ENCODE measurements around the gene PCDHGA5. TPM values are rescaled to one million over a fixed set of nuclear protein-coding genes. Genes with fewer than 3 reads are reported as not detected.

The PCDHGA5 gene
- polyA plus RNA-seq (2012; ENCODE audit: insufficient read length, low read depth), result 0.41 TPM

GRCh38 chr5:141363952-141364660 is at the start of gene PCDHGA5:
Gene PCDHGA5, plus strand, starts transcription at chr5:141364162. Its CDS starts 169 bp downstream, at chr5:141364331.
- TF ChIP-seq SIN3A (IDR thresholded peaks at IDR 0.05; ENCODE audit: borderline replicate concordance, insufficient read depth, low read length), result no peak
- no peak for TF ChIP-seq POLR2AphosphoS5 (IDR thresholded peaks at IDR 0.05; ENCODE audit: low read depth, low read length)
- TF ChIP-seq, protein P1, sequence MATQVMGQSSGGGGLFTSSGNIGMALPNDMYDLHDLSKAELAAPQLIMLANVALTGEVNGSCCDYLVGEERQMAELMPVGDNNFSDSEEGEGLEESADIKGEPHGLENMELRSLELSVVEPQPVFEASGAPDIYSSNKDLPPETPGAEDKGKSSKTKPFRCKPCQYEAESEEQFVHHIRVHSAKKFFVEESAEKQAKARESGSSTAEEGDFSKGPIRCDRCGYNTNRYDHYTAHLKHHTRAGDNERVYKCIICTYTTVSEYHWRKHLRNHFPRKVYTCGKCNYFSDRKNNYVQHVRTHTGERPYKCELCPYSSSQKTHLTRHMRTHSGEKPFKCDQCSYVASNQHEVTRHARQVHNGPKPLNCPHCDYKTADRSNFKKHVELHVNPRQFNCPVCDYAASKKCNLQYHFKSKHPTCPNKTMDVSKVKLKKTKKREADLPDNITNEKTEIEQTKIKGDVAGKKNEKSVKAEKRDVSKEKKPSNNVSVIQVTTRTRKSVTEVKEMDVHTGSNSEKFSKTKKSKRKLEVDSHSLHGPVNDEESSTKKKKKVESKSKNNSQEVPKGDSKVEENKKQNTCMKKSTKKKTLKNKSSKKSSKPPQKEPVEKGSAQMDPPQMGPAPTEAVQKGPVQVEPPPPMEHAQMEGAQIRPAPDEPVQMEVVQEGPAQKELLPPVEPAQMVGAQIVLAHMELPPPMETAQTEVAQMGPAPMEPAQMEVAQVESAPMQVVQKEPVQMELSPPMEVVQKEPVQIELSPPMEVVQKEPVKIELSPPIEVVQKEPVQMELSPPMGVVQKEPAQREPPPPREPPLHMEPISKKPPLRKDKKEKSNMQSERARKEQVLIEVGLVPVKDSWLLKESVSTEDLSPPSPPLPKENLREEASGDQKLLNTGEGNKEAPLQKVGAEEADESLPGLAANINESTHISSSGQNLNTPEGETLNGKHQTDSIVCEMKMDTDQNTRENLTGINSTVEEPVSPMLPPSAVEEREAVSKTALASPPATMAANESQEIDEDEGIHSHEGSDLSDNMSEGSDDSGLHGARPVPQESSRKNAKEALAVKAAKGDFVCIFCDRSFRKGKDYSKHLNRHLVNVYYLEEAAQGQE (IDR thresholded peaks at IDR 0.05; ENCODE audit: insufficient read depth in 1 of 2, low read depth in 2 of 2, low read length in 2 of 2), result no peak
- TF ChIP-seq FOXP2 (optimal IDR thresholded peaks at IDR 0.05; ENCODE audit: borderline replicate concordance, extremely low read depth, extremely low read length, insufficient read depth), result no peak
- no peak for TF ChIP-seq TAF1 (IDR thresholded peaks at IDR 0.05; ENCODE audit: borderline replicate concordance, insufficient read depth, low read length)

DNA sequence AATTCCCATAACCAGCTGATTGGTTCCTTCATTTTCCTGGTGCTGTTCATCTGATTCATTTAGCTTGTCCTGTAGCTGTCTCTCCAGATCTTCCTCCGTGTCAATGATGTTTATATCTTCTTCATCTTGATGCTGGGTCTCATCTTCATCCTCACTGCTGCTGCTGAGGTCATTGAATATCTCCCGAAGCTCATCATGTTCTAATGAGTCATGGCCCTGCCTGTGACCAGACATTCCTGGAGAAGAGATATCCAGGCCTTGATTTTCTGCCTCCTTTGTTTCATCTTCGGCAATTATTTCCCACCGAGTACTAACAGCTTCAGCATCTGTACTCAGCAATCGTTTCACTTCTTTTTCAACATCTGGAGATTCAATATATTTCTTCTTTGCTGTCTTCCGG is 44.8 kb upstream of the PCDHGA5 start:
- TF ChIP-seq TAF1 (IDR thresholded peaks at IDR 0.05; ENCODE audit: borderline replicate concordance, insufficient read depth, low read length) (no peak), FOXP2 (optimal IDR thresholded peaks at IDR 0.05; ENCODE audit: borderline replicate concordance, extremely low read depth, extremely low read length, insufficient read depth) (no peak), SIN3A (IDR thresholded peaks at IDR 0.05; ENCODE audit: borderline replicate concordance, insufficient read depth, low read length) (no peak), POLR2AphosphoS5 (IDR thresholded peaks at IDR 0.05; ENCODE audit: low read depth, low read length) (no peak)
- TF ChIP-seq, protein P1 (IDR thresholded peaks at IDR 0.05; ENCODE audit: insufficient read depth in 1 of 2, low read depth in 2 of 2, low read length in 2 of 2), result no peak

DNA sequence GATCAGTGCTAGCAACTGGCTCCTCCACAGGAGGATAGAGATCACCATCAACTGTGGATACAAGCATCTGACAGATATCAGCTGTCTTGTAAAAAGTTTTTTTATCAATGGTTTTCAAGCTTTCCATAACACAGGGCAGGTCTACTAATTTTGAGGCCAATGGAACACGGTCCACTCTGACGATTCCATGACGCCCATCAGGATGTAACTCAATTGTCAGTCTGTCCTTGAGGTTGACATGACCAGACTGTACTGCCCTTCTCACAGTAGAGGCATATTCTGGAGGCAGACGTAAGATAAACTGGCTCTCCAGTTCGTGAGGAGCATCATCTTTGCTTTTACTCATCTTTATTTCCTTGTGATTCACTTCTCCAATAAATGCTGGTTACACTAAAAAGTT is 44.3 kb upstream of the PCDHGA5 start:
- no peak for TF ChIP-seq POLR2AphosphoS5 (IDR thresholded peaks at IDR 0.05; ENCODE audit: low read depth, low read length)
- TF ChIP-seq TAF1 (IDR thresholded peaks at IDR 0.05; ENCODE audit: borderline replicate concordance, insufficient read depth, low read length), result no peak
- TF ChIP-seq, protein P1 (IDR thresholded peaks at IDR 0.05; ENCODE audit: insufficient read depth in 1 of 2, low read depth in 2 of 2, low read length in 2 of 2), result no peak
- no peak for TF ChIP-seq SIN3A (IDR thresholded peaks at IDR 0.05; ENCODE audit: borderline replicate concordance, insufficient read depth, low read length)
- TF ChIP-seq FOXP2 (optimal IDR thresholded peaks at IDR 0.05; ENCODE audit: borderline replicate concordance, extremely low read depth, extremely low read length, insufficient read depth), result no peak

- TF ChIP-seq TAF1 (IDR thresholded peaks at IDR 0.05; ENCODE audit: borderline replicate concordance, insufficient read depth, low read length), result no peak
- TF ChIP-seq, protein P1 (IDR thresholded peaks at IDR 0.05; ENCODE audit: insufficient read depth in 1 of 2, low read depth in 2 of 2, low read length in 2 of 2), result 0 out of 4 replicates have a peak, but pooled peaks of 1 of the 2 experiments have one; percentile 13
- peak; percentile 97 for TF ChIP-seq POLR2AphosphoS5 (IDR thresholded peaks at IDR 0.05; ENCODE audit: low read depth, low read length)
- 0 out of 2 replicates have a peak, but pooled peaks have one; percentile 19 for TF ChIP-seq SIN3A (IDR thresholded peaks at IDR 0.05; ENCODE audit: borderline replicate concordance, insufficient read depth, low read length)
- peak; percentile 90 for TF ChIP-seq FOXP2 (optimal IDR thresholded peaks at IDR 0.05; ENCODE audit: borderline replicate concordance, extremely low read depth, extremely low read length, insufficient read depth)
Observed at GRCh38 chr5:141320225-141321169, 43.5 kb upstream of the PCDHGA5 start, which contains the start of gene TAF7. Gene TAF7, minus strand, starts transcription at chr5:141320784. Its CDS starts 740 bp downstream, at chr5:141320044.

All from PFSK-1 (cell line).